ENCODE results near the gene C6orf118. TPM values are rescaled to one million over a fixed set of nuclear protein-coding genes. Genes with fewer than 3 reads are reported as not detected.

C6orf118 gene
- total RNA-seq, 1 experiment from 2014 or later, result not detected

GRCh38 chr6:165232731-165233488, 76.5 kb downstream of the C6orf118 start:
- H2BK12ac ChIP-seq (ENCODE audit: insufficient read length, low read depth, low read length), result no peak overlapping the region
- H3K4me3 Mint-ChIP-seq, result no peak overlapping the region
- no peak overlapping the region for H2BK5ac ChIP-seq (ENCODE audit: insufficient read length, low read length)
- no peaks in the 10 kb centered on the region for H4K20me1 ChIP-seq (ENCODE audit: control insufficient read depth, insufficient read depth, insufficient read length)
- no peak overlapping the region for H2AFZ ChIP-seq (ENCODE audit: low read length)
- peaks cover 13 to 28% (median 24%) of the 10 kb centered on the region in 3 experiments for H3K36me3 Mint-ChIP-seq (ENCODE audit: insufficient read depth in 1 of 3, low read depth in 3 of 3)
- no peak for TF ChIP-seq CTCF (conservative IDR thresholded peaks at IDR 0.05)
- H2BK120ac ChIP-seq (ENCODE audit: low read depth, low read length, poor library complexity, severe bottlenecking), result no peak overlapping the region
- no peak overlapping the region for H3K27ac Mint-ChIP-seq
- H3K9me3 ChIP-seq (ENCODE audit: control insufficient read depth, low read depth, low read length), result no peaks in the 10 kb centered on the region
- H3K9ac ChIP-seq (ENCODE audit: extremely low read depth, insufficient read length, low read length), result no peak overlapping the region
- H3T11ph ChIP-seq (ENCODE audit: low read length), result no peak overlapping the region
- no peak overlapping the region for H3K18ac ChIP-seq (ENCODE audit: insufficient read length, low read depth, low read length)
- no peaks in the 10 kb centered on the region for H3K27me3 ChIP-seq (ENCODE audit: insufficient read depth, low read length)
- no peak overlapping the region for H2BK15ac ChIP-seq (ENCODE audit: low read depth, low read length)
- no peak overlapping the region for H2AK5ac ChIP-seq (ENCODE audit: insufficient read length, low read length)
- no peak overlapping the region for H3K23ac ChIP-seq (ENCODE audit: insufficient read length, low read depth, low read length)
- H3K9me3 Mint-ChIP-seq, result peaks cover 30 to 34% of the 10 kb centered on the region in 2 experiments
- no peak overlapping the region for H3K27ac ChIP-seq (ENCODE audit: insufficient read length, low read depth, low read length)
- H3K4me2 ChIP-seq (ENCODE audit: insufficient read depth, insufficient read length, low read length), result no peak overlapping the region
- no CpG with 5 or more reads among the region's 8 CpGs for WGBS (ENCODE audit: extremely low coverage, insufficient read length, low lambda C conversion rate)
- H3K4me1 ChIP-seq (ENCODE audit: insufficient read depth, low read length), result no peaks in the 10 kb centered on the region
- H3K79me1 ChIP-seq (ENCODE audit: insufficient read depth, low read depth, low read length, poor library complexity, severe bottlenecking), result no peaks in the 10 kb centered on the region
- H4K5ac ChIP-seq (ENCODE audit: insufficient read length, low read depth, low read length), result no peak overlapping the region
- no peak overlapping the region for H3K14ac ChIP-seq (ENCODE audit: insufficient read depth, low read length)
- H3K27me3 Mint-ChIP-seq (ENCODE audit: low read depth), result no peaks in the 10 kb centered on the region
- H3K4ac ChIP-seq (ENCODE audit: low read depth, low read length), result no peak overlapping the region
- no peak for DNase-seq
- H2BK20ac ChIP-seq (ENCODE audit: low read depth, low read length, poor library complexity, severe bottlenecking), result no peak overlapping the region
- no peak overlapping the region for H4K91ac ChIP-seq (ENCODE audit: insufficient read length, low read depth, low read length)
- no peak overlapping the region for H3K56ac ChIP-seq (ENCODE audit: insufficient read length, low read depth, low read length)
- no peaks in the 10 kb centered on the region for H3K23me2 ChIP-seq (ENCODE audit: insufficient read length, low read depth, low read length, poor library complexity, severe bottlenecking)
- H3K79me2 ChIP-seq (ENCODE audit: insufficient read depth, low read length), result no peaks in the 10 kb centered on the region
- H3K4me1 Mint-ChIP-seq, result no peaks in the 10 kb centered on the region
- H4K8ac ChIP-seq (replicated peaks; ENCODE audit: insufficient read length, low read depth, low read length), result no peak overlapping the region

All from H9 (cell line).